ENCODE results near the gene RNF14. TPM values are rescaled to one million over a fixed set of nuclear protein-coding genes. Genes with fewer than 3 reads are reported as not detected.

RNF14 gene
- total and polyA plus RNA-seq, 10 of the 15 experiments (the other 5 are each of a cell fraction or from before 2014, with no cell fraction given) = 13.2 to 41.8 (median 28.3) TPM

DNA sequence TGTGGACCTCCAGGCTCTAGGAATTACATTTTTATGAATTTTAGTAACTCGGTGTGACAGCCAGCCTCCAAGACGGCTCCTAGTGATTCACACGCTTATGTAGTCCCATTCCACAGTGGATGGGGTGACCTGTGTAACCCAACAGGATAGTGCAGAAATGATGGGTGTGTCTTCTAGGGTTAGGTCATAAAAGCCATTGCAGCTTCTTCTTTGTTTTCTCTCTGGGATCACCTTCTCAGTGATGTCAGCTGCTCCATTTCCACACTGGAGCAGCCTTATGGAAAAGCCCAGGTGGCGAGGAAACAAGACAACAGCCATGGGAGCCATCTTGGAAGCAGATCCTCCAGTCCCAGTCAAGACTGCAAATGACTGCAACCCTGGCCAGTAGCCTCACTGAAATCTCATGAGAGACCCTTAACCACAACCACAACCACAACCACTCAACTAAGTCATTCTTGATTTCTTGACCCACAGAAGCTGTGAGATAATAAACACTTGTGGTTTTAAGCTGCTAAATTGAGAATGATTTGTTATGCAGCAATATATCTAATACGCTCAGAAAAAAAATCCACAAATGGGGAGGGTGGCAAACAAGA lies 49.0 kb downstream of the RNF14 start:
- WGBS (ENCODE audit: insufficient coverage, insufficient replicate concordance, low lambda C conversion rate, missing lambda C conversion rate) = 42% methylated on average over 5 of the region's 5 CpGs
- DNase-seq (ENCODE audit: low read depth, low spot score) (peak; percentile 50), ATAC-seq (peak; percentile 74), FAIRE-seq (no peak)
- H3K36me3 ChIP-seq (ENCODE audit: control insufficient read depth in 2 of 2, insufficient read depth in 2 of 2, low read length in 1 of 2) = no peaks in the 10 kb centered on the region
- peaks cover 2% of the 10 kb centered on the region; the same call in 1 of the 3 replicates for H3K9me3 ChIP-seq (replicated peaks; ENCODE audit: control insufficient read depth, insufficient read depth, low read length)
- H3K79me2 ChIP-seq (ENCODE audit: control insufficient read depth, insufficient read depth, low read length) = no peaks in the 10 kb centered on the region
- no peak overlapping the region for H3K4me2 ChIP-seq (ENCODE audit: control insufficient read depth, insufficient read depth)
- ChIA-PET POLR2A (no interaction called here), SMC1A (ENCODE audit: uncharacterized antibody, unreplicated experiment) (interaction anchor here (1.5 to 7.6 kb wide), 2 partner anchors 14 to 27 kb away, joined by 3 to 67 read pairs; no protein-coding TSS in a partner anchor), RAD21 (ENCODE audit: unreplicated experiment) (no interaction called here), CTCF (interaction anchor here (1.8 to 8.9 kb wide), 2 partner anchors 27 to 326 kb away, joined by 6 to 120 read pairs; no protein-coding TSS in a partner anchor)
- no peaks in the 10 kb centered on the region for H4K20me1 ChIP-seq (ENCODE audit: control insufficient read depth, insufficient read depth)
- peaks cover 0 to 2% of the 10 kb centered on the region in 2 experiments; a peak in 1 of 4 replicates for H3K27me3 ChIP-seq (replicated peaks in 1 of 2; ENCODE audit: control insufficient read depth in 2 of 2, insufficient read depth in 2 of 2, low read length in 1 of 2)
- intact Hi-C loops (cut with micrococcal nuclease; ENCODE audit: unreplicated experiment) = loop anchor here (5.0 kb wide), 2 partner anchors 89 to 124 kb away; partner anchors contain the start of gene NDFIP1
- BruUV-seq (replicated peaks) = no TSS peak
- no peak overlapping the region for H3K4me3 ChIP-seq
- peaks cover 27% of the 10 kb centered on the region for H3K4me1 ChIP-seq (ENCODE audit: control insufficient read depth, insufficient read depth, low read length)
- no peak overlapping the region for H3K9ac ChIP-seq (ENCODE audit: control insufficient read depth, insufficient read depth, low read length)
- no peak overlapping the region for H3K27ac ChIP-seq (ENCODE audit: control insufficient read depth, insufficient read depth)
- in situ Hi-C loops (cut with MboI) = no loop called here
- no peak overlapping the region for H2AFZ ChIP-seq (ENCODE audit: control insufficient read depth, low read depth, low read length)
- peak; percentile 27; the same call in 1 of the 2 replicates for TF ChIP-seq IKZF1 (conservative IDR thresholded peaks at IDR 0.05)
- TF ChIP-seq PKNOX1 (IDR thresholded peaks at IDR 0.05) = peak; percentile 39; the same call in 1 of the 2 replicates
- TF ChIP-seq SMAD1 (IDR thresholded peaks at IDR 0.05; ENCODE audit: low read depth, partially characterized antibody) = no peak
- TF ChIP-seq MEF2B (IDR thresholded peaks at IDR 0.05; ENCODE audit: partially characterized antibody, poor library complexity, severe bottlenecking) = peak; percentile 85
- TF ChIP-seq MTA2 (IDR thresholded peaks at IDR 0.05; ENCODE audit: low read depth) = peak; percentile 80
- peak; percentile 45 for TF ChIP-seq SKIL (IDR thresholded peaks at IDR 0.05; ENCODE audit: low read depth, poor library complexity, severe bottlenecking)
- no peak for TF ChIP-seq RB1 (IDR thresholded peaks at IDR 0.05; ENCODE audit: borderline replicate concordance)
- no peak for TF ChIP-seq RCOR1 (conservative IDR thresholded peaks at IDR 0.05; ENCODE audit: low read depth, low read length)
- peak; percentile 91 for TF ChIP-seq PAX5 (IDR thresholded peaks at IDR 0.05; ENCODE audit: borderline replicate concordance, low read depth, low read length)
- peak; percentile 100 for TF ChIP-seq RUNX3 (IDR thresholded peaks at IDR 0.05; ENCODE audit: low read length)
- TF ChIP-seq JUNB (IDR thresholded peaks at IDR 0.05) = peak; percentile 54
- TF ChIP-seq EP300 (IDR thresholded peaks at IDR 0.05; ENCODE audit: borderline replicate concordance in 1 of 2, control insufficient read depth in 1 of 2, low read depth in 2 of 2, low read length in 2 of 2) = peak in 1 of 2 experiments; percentile 61; a peak in 2 of 4 replicates
- TF ChIP-seq FOXM1 (IDR thresholded peaks at IDR 0.05; ENCODE audit: low read depth, low read length) = peak; percentile 78; the same call in 1 of the 2 replicates
- peak; percentile 84 for TF ChIP-seq YY1 (IDR thresholded peaks at IDR 0.05; ENCODE audit: low read depth, low read length)
- TF ChIP-seq MTA3 (IDR thresholded peaks at IDR 0.05; ENCODE audit: borderline replicate concordance, low read length) = peak; percentile 61; the same call in 1 of the 2 replicates
- TF ChIP-seq ZNF384 (IDR thresholded peaks at IDR 0.05; ENCODE audit: borderline replicate concordance, low read depth, low read length) = no peak
- 0 out of 2 replicates have a peak, but pooled peaks have one; percentile 27 for TF ChIP-seq CREB1 (IDR thresholded peaks at IDR 0.05; ENCODE audit: low read depth)
- no peak for TF ChIP-seq ZBTB33 (IDR thresholded peaks at IDR 0.05)
- TF ChIP-seq ATF7 (IDR thresholded peaks at IDR 0.05; ENCODE audit: low read depth) = peak; percentile 62
- peak; percentile 64 for TF ChIP-seq BCL11A (IDR thresholded peaks at IDR 0.05; ENCODE audit: low read depth, low read length)
